ENCODE measurements around the gene CDC14C.
"Not testable (repeated sequence)": the region's sequence is repeated elsewhere in the genome, so short reads cannot be mapped to it uniquely, and the experiment has no call there.

CDC14C gene

DNA sequence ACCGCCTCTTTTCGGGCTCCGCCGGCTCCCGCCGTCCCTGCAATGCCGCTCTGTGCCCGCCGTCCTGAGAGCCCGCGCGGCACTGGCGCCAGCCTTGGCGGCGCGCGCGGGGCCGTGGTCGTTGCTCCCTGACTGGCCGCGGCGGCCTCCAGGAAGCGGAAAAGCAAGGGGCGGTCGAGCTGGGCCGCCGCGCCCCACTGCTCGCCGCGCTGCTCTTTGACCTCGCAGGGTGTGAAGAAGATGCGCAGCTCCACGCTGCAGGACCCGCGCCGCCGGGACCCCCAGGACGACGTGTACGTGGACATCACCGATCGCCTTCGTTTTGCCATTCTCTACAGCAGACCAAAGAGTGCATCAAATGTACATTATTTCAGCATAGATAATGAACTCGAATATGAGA, at the start of gene CDC14C:
Gene CDC14C (plus strand): TSS at position 115 of the 400 bp plus-strand sequence. CDS start 126 bp downstream, at position 241.
- DNase-seq, result no peak

DNA sequence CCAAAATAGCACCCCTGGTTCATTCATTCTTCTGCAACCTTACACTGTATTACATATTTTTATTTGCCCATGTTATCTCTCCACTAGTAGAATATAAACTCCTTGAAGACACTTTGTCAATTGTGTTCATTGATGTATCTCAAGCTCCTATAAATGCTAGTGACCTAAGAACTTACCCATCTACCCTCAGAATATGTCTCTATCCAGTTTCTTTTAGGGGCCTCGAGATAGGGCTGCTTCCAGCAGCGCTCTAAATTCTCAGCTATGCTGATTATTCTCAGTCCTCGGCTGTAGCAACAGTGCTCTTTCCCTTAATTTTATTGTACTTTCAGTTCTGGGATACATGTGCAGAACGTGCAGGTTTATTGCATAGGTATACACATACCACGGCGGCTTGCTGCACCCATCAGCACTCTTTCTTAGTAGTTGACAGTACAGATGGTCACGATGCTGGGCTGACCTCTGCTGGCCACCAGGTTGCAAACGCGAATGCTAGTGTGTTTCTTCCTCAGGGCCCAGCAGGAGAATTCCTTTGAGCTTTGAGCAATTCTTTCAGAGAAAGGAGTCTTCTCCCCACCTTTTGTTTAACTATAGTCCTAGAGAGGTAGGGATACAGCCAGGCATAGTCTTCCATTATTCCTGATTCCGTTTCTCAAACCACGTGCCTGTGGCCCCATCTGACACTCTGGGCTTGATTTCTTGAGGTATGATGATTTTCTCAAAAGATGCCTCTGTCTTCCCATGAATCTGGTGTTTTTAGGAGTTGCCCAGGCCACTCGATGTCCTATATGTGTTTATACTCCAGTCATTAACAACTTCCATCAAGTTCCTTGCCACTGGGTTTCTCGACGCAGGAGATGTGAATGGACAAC, 49.1 kb upstream of the CDC14C start:
- DNase-seq, result peak; percentile 37

DNA sequence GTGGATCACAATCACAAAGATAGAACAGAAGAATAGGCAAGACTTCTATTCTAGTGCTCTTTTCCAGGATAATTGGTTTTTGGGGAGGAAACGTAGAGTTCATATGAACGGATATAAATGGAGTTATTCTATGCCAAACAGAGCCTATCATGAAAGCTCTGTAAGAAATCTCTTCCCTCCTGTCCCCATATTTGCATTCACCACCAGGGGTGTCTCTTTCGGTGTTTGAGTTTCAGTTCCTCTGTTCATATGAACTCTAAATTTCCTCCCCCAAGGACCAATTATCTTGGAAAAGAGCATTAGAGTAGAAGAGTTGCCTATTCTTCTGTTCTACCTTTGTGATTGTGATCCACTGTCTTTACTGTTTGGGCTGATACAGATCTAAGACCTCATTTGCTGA, 48.3 kb upstream of the CDC14C start:
- DNase-seq, result no peak

DNA sequence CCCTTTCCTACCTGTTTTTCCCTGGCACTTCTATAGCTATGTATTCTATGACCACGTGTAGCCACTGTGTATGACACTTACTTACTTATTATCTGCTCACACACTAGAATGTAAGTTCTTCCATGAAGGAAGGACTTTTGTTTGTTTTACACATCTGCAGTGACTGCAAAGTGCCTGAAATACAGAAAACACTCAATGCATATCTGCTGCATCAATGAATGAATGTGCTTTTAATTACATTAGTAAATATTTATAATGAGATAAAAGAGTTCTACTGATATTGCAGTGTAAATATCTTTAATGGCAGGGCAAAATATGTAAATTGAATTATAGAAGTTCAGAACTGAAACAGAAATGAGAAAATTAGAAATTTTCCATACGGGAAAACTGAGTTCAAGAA, 43.5 kb upstream of the CDC14C start:
- DNase-seq, result no peak

DNA sequence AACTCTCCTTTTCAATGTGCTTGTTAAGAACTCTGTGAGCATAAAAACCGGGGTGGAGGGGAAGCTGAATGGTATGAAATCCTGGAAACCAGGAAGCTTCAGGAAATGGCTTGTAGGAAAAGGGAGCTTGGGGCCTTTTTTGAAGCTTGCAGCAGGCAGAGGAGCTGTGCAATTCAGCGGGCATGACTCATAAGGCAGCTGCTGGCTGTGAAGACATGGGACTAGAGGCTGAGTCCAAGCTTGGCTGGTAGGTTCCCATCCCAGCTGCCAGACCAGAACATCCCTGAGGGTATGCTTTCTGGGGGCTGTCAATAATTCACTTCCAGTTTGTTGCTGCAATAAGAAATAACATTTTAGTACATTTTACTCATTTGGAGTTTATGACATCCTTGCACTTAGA, 36.8 kb upstream of the CDC14C start:
- no peak for DNase-seq

DNA sequence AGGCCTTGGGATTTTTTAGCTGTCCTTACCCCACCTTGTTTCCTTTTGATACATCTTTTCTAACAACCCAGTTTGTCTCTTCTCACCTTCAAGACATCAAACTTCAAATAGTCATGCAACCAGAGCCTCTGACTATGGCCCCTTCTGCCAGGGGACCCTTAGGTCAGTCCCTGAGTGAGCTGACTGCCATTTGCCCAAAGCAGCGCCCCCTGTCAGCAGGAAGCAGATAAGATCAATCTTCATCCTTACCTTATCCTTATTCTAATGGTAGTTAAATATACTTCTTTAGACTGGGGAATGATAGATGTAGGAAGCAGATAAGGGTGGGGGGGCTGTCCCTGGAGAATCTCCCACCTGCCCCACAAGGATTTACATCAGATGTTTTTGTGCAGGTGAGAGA, 29.8 kb upstream of the CDC14C start:
- DNase-seq, result no peak

DNA sequence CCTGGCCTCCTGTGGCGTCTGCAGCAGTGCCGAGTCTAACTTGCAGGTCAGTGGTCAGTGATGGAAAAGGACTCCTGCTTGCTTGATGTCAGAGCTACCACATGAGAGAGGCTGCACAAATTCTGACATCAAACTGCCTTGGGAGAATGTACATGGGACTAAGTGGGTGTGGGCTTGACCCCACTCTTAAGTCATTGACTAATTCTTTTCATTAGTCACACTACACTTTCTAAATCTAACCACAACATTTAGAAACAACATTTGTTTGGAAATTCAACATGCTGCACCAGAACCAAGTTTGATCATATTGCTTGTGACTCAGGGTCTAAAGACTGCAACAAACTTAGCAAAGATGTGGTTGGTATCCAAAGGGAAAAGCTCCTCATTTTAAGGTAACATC, 24.4 kb upstream of the CDC14C start:
- DNase-seq, result no peak

DNA sequence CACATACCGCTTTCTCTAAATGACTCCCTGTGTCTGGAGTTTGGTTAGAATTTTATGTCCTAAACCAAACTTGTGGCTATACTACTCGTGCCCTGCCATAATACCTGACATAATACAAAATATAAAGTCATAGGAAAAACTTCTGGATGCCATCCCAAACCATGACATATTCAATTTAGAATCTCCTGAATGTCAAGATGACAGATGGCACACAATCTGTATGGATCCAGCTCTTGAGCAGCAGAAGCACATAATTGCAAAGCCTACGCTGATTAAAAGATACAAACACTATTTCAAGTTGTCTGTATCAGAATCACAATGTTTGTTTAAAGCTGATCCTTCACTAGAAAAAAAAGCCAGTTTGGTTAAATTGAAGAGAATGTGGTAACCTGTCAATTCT, 22.4 kb upstream of the CDC14C start:
- no peak for DNase-seq

DNA sequence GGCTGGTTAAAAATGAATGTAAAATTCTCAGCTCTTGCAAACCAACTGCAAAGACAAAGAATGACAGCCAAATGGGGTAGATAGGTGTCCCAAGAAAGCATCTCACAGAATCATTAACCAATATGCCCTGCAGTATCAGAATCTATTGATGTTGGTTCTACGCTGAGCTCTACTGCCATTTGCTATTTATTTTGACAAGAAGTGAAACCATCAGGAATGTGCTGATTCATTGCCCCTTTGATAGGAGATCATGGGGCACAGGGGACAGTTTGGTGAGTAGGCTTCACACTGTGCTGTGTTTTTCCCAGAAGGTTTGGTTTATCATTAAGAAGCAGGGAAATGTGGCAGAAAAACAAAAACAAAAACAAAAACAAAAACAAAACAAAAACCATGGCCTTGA, 19.4 kb upstream of the CDC14C start:
- DNase-seq, result no peak

DNA sequence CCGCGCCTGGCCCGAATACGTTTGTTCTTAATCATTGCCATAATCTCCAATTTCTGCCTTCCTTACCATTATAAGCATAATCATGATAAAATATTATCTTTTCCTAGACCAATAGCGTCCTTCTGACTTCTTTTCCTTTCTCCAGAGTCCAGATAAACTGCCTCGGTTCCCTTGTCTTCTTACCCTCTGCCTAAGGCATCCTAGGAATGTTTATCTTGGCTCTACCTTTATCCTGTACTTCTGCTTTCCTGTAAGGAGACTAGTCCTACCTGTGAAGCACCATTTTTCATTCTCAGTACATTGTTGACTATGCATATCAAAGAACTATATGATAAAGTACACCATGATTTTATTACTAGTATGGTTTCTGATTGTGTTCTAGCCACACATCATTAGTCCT, 18.7 kb upstream of the CDC14C start:
- not testable (repeated sequence) for DNase-seq

DNA sequence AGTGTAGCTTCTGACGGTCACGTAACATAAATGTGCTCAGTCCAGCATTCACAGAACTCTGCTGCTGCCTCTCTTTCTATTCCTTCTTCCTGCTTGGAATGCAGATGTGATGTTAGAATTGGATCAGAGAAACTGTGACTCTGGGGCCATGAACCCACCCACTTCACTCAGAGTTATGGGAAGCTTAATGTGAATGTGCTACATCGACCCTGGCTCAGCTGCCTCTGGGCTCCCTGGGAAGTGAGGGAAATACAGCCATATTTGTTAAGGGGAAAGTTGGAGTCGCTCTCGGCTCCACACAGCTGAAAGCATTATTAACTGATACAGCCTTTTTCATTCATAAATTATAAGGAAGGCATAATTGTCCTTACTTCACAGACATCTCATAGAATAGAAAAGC, 14.5 kb upstream of the CDC14C start:
- DNase-seq, result not testable (repeated sequence)

DNA sequence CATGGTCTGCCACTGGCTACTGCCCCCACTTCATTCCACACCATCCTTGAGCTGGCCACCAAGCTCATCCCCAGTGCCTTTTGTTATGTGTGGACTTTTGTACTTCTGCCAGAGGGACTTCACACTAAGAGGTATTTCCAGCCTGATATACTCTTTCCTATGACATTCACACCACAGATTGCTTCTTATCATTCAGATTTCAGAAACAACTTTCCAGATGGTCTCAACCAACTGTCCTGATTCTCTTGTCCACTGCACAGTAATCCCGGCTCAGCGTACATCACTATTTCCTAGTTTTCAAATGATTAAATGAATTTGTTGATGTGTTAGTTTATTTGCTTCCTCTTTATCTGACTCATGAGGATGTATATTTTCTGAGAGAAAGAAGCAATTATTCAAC, 7.1 kb downstream of the CDC14C start:
- DNase-seq, result no peak

DNA sequence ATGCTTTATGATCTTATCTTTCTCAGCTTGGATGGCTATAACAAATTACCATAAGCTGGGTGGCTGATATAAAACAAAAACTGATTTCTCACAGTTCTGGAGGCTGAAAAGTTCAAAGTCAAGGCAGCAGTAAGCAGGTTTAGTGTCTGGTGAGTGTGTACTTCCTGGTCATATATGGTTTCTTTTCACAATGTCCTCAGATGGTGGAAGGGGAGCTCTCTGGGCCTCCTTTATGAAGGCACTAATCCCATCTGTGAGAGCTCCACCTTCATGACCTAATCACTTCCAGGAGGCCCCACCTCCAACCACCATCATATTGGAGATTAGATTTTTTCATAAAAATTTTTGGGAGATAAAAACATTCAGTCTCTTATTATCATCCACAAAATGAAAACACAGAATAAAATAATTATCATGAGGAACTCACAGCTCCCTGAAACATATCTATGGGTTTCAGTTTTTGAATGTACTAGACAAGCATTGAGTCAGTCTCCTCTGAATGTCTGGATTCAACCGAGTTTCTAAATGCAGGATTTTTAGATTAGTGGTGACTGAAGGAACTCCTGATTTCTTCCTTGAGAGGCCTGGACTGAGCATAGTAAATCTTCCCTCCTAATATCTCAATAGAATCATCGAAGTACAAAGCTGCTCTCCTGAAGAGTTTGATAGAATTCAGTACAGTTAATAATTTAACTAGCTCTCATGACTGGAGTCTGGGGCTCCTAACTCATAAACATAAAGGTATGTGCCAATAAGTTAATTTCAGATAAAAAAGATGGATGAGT, 8.0 kb downstream of the CDC14C start:
- DNase-seq, result no peak

DNA sequence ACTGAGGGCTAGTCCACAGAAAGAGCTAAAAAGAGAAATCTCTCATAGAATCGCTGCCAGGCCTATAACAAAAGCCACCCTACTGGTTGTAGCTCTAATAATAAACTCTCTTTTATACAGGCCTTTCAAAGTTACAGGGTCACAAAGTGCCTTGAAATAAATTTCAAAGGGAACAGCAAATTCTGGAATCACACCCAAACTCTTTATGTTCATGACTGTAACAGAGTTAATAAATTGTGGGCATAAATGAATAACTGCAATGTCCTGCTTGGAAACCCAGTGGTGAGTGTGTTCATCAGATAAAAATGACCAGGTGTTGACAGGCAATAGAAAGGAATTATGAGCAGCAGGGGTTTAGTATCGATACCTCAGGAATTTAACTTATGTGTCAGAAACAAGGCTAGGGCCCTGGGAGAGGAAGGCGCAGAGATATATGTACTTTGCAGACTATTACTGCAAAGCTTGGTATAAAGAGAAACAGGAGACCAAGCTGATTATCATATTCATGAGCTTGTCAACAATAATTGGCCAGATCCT, 9.3 kb downstream of the CDC14C start:
- DNase-seq, result no peak

DNA sequence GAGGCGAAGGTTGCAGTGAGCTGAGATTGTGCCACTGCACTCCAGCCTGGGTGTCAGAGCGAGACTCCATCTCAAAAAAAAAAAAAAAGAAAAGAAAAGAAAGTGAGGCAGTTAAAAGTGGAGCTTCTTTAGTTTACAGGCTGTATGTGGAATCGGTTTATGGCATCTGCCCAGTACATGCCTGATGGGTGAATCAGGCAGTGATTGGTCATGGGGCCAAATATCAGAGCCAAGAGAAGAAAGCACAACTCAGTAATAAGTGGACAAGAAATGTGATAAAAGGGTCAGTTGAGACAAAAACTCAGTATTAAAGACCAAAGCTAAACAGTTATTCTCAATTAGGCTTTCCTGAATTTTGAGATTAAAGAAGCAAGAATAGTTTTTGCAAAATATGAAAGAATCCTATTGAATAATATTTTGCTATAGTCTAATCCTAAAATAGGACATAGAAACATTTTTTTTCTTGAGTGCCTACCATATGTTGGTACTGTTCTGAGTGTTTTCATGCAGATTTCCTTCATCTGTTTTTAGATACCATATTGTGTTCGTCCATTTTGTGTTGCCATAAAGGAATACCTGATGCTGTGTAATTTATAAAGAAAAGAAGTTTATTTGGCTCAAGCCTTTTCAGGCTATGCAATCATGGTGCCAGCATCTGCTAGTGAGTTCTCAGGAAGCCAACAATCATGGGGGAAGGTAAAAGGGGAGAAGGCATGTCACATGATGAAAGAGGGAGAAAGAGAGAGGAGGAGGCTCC, 14.4 kb downstream of the CDC14C start:
- no peak for DNase-seq

DNA sequence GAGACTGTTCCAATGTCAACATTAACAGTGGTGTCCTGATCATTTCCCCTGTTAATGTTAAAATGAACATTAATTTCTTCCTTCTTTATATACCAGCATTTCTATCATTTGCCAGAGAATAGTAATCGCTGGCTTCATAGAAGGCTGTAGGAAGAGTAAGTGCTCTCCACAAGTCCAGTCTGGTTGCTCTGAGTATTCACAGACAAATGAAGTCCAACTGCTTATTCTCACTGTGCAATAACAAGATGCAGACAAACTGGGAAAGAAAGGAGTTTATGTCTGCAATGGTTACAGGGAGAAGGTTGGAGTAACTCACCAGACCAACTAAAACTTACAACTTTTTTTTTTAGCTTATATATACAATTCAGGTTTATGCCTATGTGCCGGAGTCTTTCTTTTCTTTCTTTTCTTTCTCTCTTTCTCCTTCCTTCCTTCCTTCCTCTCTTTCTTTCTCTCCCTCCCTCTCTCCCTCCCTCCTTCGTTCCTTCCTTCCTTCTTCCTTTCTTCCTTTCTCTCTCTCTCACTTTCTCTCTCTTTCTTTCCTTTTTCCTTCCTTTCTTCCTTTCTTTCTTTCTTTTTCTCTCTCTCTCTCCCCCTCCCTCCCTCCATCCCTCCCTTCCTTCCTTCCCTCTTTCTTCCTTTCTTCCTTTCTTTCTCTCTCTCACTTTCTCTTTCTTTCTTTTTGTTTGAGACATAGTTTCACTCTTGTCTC, 19.1 kb downstream of the CDC14C start:
- no peak for DNase-seq

DNA sequence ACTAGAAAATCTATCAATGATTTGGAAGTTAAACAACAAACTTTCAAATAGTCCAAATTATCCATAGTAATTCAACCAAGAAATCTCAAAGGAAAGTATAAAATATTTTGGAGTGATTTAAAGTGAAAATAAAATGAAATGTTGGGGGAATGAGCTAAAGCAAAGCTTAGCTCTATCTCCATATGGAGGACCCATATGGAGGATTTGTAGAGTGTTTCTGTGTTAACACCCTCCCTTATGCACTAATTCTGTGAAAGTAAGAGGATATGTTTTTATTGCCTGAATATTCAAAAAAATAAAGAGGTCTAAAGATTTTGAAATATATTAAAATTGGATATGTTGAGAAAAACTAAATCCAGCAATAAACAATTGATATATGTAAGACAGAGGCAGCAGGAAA, 31.6 kb downstream of the CDC14C start:
- no peak for DNase-seq

DNA sequence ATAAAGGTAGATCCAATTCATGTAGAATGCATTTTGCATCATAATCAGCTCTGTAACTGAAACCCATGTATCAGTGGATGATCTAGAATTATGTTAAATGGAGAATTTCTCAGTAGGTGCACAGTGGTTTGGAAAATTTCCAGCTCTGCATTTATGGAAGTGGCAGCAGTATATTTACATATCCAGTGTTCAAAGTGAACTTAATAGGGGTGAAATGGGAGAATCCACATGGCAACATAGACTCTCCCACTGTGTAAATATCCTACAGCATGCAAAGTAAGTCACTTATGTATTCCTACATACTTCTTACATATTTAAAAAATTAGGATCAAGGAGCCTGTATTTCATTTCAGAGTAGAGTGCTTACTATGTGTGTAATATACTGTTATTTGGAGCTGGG, 35.3 kb downstream of the CDC14C start:
- no peak for DNase-seq

DNA sequence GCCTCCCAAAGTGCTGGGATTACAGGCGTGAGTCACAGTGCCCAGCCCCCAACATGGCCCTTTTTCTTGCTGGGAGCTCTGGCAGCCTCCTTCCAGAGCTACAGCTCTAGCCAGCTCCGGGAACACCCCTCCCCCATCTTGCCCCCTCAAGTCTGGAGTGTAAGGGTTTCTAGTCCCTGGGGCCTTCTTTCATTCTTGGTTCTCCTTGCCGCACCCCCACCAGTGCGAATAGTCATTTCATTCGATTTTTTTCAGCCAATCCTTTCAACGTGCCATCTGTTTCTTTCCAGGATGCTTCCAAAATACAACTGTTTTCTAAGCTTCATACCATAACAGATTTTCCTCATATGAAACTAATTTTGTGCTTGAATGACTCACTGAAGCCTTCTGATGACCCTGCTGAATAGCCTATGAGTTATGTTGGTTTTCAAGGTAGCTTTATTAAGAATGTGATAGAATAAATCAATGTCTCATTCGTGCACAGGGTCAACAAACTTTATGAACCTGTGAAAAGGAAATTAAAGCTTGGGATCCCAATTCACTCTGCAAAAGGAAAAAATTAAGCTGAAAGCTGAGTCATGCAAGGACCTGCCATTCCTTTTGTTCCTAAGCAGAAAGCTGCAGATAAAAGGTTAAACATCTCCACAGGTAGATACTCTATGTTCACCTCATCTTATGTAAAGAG, 38.6 kb downstream of the CDC14C start:
- DNase-seq, result no peak

DNA sequence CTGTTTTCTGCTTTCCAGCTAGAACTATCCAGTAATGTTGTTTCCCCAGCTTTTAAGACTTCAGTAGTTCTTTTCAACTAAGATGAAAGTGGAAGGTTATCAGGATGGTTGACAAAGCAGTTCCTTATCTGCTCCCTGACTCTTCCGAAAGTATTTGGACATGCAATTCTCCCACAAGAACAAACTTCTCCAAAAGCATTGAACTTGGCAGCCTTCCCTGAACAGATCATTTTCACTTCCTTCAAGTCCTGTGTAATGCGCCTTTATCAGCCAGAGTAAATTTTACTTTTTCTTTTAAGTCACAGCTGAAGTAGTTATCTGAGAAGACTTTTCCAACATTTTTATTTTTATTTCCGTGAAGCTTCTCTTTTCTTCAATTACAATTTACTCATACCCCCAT, 39.7 kb downstream of the CDC14C start:
- no peak for DNase-seq

DNA sequence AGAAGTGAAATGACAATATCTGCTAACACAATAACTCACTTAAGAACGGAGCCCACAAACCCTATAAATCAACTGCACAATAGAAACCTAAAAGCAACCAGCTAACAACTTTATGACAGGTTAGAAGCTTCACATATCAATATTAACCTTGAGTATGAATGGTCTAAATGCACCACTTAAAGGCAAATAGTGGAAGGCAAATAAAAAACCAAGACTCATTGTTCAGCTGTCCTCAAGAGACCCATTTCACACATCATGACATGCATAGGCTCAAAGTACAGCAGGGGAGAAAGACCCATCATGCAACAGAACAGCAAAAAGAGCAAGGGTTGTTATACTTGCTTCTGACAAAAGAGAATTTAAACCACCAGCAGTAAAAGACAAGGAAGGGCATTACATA, 46.8 kb downstream of the CDC14C start:
- no peak for DNase-seq

DNA sequence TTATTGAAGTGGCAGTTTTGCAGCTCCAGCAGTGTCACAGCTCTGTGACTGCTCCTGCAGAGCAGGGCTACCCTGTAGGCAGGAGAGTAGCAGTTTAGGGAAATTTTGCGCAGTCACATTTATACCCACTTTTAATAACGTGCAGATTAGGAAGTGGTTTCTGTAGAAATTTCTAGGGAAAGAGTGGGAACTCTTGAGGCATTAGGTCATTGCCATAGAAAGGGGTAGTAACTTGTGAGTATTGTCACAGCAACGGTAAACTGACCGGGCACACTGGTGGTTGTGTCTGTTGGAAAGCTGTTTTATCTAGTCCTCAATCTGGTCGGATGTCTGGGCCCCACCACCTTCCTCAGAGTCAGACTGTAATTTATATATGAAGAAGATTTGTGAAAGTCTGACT, 51.9 kb downstream of the CDC14C start:
- DNase-seq, result no peak

Data from hematopoietic multipotent progenitor cell treated with erythropoietin and hydrocortisone succinate and interleukin-3 and kit ligand, for 6 days (in vitro differentiated cells).